Measurements from ENCODE around the gene LRRTM1.

LRRTM1 gene

DNA sequence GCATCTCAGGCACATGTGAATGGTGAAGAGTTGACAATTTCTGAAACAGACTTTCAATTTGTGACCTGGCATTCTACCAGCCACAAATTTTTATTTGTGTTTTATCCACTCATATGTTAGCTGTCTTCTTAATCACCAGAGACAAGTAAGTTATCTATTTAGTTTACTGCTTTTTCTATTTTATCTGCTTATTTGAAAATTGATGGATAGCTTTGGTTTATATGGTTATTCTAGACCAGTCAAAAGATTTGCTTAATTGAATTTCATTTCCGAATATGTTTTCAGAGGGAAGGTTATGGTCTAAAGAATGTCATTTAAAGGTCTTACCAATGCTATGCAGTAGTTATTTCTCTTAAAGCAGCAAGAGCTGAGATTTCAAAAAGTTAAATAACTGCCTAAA is 43.5 kb upstream of the LRRTM1 start:
- TF ChIP-seq, protein P1, sequence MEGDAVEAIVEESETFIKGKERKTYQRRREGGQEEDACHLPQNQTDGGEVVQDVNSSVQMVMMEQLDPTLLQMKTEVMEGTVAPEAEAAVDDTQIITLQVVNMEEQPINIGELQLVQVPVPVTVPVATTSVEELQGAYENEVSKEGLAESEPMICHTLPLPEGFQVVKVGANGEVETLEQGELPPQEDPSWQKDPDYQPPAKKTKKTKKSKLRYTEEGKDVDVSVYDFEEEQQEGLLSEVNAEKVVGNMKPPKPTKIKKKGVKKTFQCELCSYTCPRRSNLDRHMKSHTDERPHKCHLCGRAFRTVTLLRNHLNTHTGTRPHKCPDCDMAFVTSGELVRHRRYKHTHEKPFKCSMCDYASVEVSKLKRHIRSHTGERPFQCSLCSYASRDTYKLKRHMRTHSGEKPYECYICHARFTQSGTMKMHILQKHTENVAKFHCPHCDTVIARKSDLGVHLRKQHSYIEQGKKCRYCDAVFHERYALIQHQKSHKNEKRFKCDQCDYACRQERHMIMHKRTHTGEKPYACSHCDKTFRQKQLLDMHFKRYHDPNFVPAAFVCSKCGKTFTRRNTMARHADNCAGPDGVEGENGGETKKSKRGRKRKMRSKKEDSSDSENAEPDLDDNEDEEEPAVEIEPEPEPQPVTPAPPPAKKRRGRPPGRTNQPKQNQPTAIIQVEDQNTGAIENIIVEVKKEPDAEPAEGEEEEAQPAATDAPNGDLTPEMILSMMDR (IDR thresholded peaks at IDR 0.05; ENCODE audit: borderline replicate concordance, extremely low read depth, low read length, poor library complexity, severe bottlenecking), result no peak
- no peak for TF ChIP-seq EZH2 (IDR thresholded peaks at IDR 0.05; ENCODE audit: borderline replicate concordance, low read depth, low read length, severe bottlenecking)
- Histone ChIP-seq H3K27ac (ENCODE audit: low read length) (no peak overlapping the region), H3K4me1 (ENCODE audit: insufficient read depth, low read length) (no peaks in the 10 kb centered on the region), H2AFZ (ENCODE audit: low read depth, low read length) (no peak overlapping the region), H3K36me3 (ENCODE audit: insufficient read depth, low read length) (no peaks in the 10 kb centered on the region), H3K9ac (ENCODE audit: low read depth, low read length) (no peak overlapping the region), H3K4me2 (ENCODE audit: insufficient read depth, low read length) (no peak overlapping the region), H4K20me1 (ENCODE audit: insufficient read depth, low read length) (no peaks in the 10 kb centered on the region), H3K9me3 (ENCODE audit: insufficient read depth, low read length, severe bottlenecking) (no peaks in the 10 kb centered on the region), H3K27me3 (ENCODE audit: insufficient read depth, low read length, poor library complexity) (no peaks in the 10 kb centered on the region), H3K79me2 (ENCODE audit: insufficient read depth, low read length) (no peaks in the 10 kb centered on the region), H3K4me3 (ENCODE audit: low read depth in 1 of 2, low read length in 2 of 2) (no peak overlapping the region)
- DNase-seq (no peak), ATAC-seq (ENCODE audit: insufficient read depth, low read depth) (no peak)

DNA sequence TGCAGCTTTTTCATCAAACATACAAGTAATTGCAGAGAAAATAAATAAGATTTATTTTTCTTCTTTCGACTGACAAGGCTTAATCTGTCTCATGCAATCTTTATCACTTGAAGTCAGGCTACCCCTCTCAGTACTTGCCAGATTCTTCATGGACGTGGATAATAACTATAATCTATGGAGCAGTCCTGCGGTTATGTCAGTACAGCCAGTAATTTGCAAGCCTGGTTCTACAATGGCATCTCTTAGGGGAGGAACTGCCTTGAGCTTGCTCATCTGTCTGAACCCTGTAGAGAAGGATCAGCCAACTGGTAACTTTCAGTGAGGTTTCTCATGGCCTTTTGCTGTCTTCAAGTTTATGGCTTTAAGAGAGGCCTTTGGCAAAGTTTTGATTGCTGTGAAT is 35.5 kb upstream of the LRRTM1 start:
- ATAC-seq (ENCODE audit: insufficient read depth, low read depth), result no peak
- H3K9ac ChIP-seq (ENCODE audit: low read depth, low read length), result no peak overlapping the region
- TF ChIP-seq, protein P1 (IDR thresholded peaks at IDR 0.05; ENCODE audit: borderline replicate concordance, extremely low read depth, low read length, poor library complexity, severe bottlenecking), result no peak
- TF ChIP-seq EZH2 (IDR thresholded peaks at IDR 0.05; ENCODE audit: borderline replicate concordance, low read depth, low read length, severe bottlenecking), result no peak
- no peaks in the 10 kb centered on the region for H3K27me3 ChIP-seq (ENCODE audit: insufficient read depth, low read length, poor library complexity)
- no peak overlapping the region for H2AFZ ChIP-seq (ENCODE audit: low read depth, low read length)
- DNase-seq, result no peak
- no peaks in the 10 kb centered on the region for H3K36me3 ChIP-seq (ENCODE audit: insufficient read depth, low read length)
- no peaks in the 10 kb centered on the region for H3K79me2 ChIP-seq (ENCODE audit: insufficient read depth, low read length)
- H3K4me2 ChIP-seq (ENCODE audit: insufficient read depth, low read length), result no peak overlapping the region
- no peak overlapping the region for H3K27ac ChIP-seq (ENCODE audit: low read length)
- no peaks in the 10 kb centered on the region for H3K4me1 ChIP-seq (ENCODE audit: insufficient read depth, low read length)
- no peaks in the 10 kb centered on the region for H4K20me1 ChIP-seq (ENCODE audit: insufficient read depth, low read length)
- H3K4me3 ChIP-seq (ENCODE audit: low read depth in 1 of 2, low read length in 2 of 2), result no peak overlapping the region
- no peaks in the 10 kb centered on the region for H3K9me3 ChIP-seq (ENCODE audit: insufficient read depth, low read length, severe bottlenecking)

DNA sequence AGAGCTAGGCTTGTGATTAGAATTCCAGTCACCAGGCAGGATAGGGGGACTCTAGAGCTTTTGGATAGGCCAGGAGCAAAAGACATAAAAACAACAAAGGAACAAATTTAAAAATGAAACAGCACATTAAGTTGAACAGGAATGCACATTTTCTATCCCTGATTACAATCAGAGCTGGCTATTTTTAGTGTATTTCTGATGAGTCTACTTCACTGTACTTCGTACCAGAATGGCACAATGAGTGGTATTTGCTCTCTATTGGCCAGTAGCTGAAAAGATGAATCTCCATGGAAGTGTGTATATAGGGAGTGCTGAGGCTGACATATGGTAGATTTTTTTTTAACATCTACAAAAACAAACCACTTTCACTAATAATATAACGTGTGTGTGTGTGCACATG is 34.2 kb upstream of the LRRTM1 start:
- no peaks in the 10 kb centered on the region for H4K20me1 ChIP-seq (ENCODE audit: insufficient read depth, low read length)
- no peak overlapping the region for H3K4me2 ChIP-seq (ENCODE audit: insufficient read depth, low read length)
- H3K4me3 ChIP-seq (ENCODE audit: low read depth in 1 of 2, low read length in 2 of 2), result no peak overlapping the region
- H3K9ac ChIP-seq (ENCODE audit: low read depth, low read length), result no peak overlapping the region
- no peak overlapping the region for H3K27ac ChIP-seq (ENCODE audit: low read length)
- H3K9me3 ChIP-seq (ENCODE audit: insufficient read depth, low read length, severe bottlenecking), result no peaks in the 10 kb centered on the region
- H3K27me3 ChIP-seq (ENCODE audit: insufficient read depth, low read length, poor library complexity), result no peaks in the 10 kb centered on the region
- ATAC-seq (ENCODE audit: insufficient read depth, low read depth), result no peak
- H3K4me1 ChIP-seq (ENCODE audit: insufficient read depth, low read length), result no peaks in the 10 kb centered on the region
- TF ChIP-seq EZH2 (IDR thresholded peaks at IDR 0.05; ENCODE audit: borderline replicate concordance, low read depth, low read length, severe bottlenecking), result no peak
- TF ChIP-seq, protein P1 (IDR thresholded peaks at IDR 0.05; ENCODE audit: borderline replicate concordance, extremely low read depth, low read length, poor library complexity, severe bottlenecking), result no peak
- no peaks in the 10 kb centered on the region for H3K79me2 ChIP-seq (ENCODE audit: insufficient read depth, low read length)
- no peaks in the 10 kb centered on the region for H3K36me3 ChIP-seq (ENCODE audit: insufficient read depth, low read length)
- no peak for DNase-seq
- H2AFZ ChIP-seq (ENCODE audit: low read depth, low read length), result no peak overlapping the region

DNA sequence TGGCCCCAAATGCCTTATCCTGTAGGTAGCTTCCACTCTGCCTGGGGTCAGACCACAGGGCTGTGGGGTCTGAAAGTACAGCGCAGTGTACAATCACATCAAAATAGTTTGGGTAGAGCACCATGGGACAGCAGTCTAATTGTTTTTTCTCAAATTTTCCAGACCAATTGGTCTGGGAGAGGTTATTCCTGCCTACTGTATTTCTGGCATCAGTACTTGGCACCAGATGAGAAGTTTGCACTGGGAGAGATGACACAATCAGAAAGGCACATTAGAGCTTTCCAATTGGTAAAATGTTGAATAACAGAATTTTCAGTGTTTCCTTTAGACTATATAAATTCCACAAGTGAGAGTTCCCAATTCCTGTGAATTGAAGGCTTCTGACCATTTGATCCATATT is 30.9 kb upstream of the LRRTM1 start:
- DNase-seq, result no peak
- Histone ChIP-seq H3K9ac (ENCODE audit: low read depth, low read length) (no peak overlapping the region), H3K27ac (ENCODE audit: low read length) (no peak overlapping the region), H2AFZ (ENCODE audit: low read depth, low read length) (no peak overlapping the region), H3K79me2 (ENCODE audit: insufficient read depth, low read length) (no peaks in the 10 kb centered on the region), H4K20me1 (ENCODE audit: insufficient read depth, low read length) (no peaks in the 10 kb centered on the region), H3K9me3 (ENCODE audit: insufficient read depth, low read length, severe bottlenecking) (no peaks in the 10 kb centered on the region), H3K4me3 (ENCODE audit: low read depth in 1 of 2, low read length in 2 of 2) (no peak overlapping the region), H3K27me3 (ENCODE audit: insufficient read depth, low read length, poor library complexity) (no peaks in the 10 kb centered on the region), H3K4me1 (ENCODE audit: insufficient read depth, low read length) (no peaks in the 10 kb centered on the region), H3K36me3 (ENCODE audit: insufficient read depth, low read length) (no peaks in the 10 kb centered on the region), H3K4me2 (ENCODE audit: insufficient read depth, low read length) (no peak overlapping the region)
- ATAC-seq (ENCODE audit: insufficient read depth, low read depth), result no peak
- TF ChIP-seq, protein P1 (IDR thresholded peaks at IDR 0.05; ENCODE audit: borderline replicate concordance, extremely low read depth, low read length, poor library complexity, severe bottlenecking), result no peak
- TF ChIP-seq EZH2 (IDR thresholded peaks at IDR 0.05; ENCODE audit: borderline replicate concordance, low read depth, low read length, severe bottlenecking), result no peak

Measured in DND-41 (cell line).